Fibroblast of mammary gland (primary cell): ENCODE data around the gene MUC15.

Experiments used
- DNase-seq: peaks from one replicate; pipeline ENCODE4 v3.0.0-alpha.2; 2010; ENCODE audit warnings: low read depth
- H3K4me3 ChIP-seq: 2 replicates; pipeline ENCODE4 v1.5.1; 2011; ENCODE audit warnings: low read depth, mild to moderate bottlenecking, low read length, moderate library complexity; ENCODE audit not compliant: control insufficient read depth
- TF ChIP-seq, protein P1 (sequence below): conservative IDR thresholded peaks from 2 replicates; pipeline ENCODE4 v1.5.1; 2011; ENCODE audit warnings: low read depth, low read length, inconsistent platforms; ENCODE audit not compliant: control insufficient read depth, insufficient read depth

The MUC15 gene

DNA sequence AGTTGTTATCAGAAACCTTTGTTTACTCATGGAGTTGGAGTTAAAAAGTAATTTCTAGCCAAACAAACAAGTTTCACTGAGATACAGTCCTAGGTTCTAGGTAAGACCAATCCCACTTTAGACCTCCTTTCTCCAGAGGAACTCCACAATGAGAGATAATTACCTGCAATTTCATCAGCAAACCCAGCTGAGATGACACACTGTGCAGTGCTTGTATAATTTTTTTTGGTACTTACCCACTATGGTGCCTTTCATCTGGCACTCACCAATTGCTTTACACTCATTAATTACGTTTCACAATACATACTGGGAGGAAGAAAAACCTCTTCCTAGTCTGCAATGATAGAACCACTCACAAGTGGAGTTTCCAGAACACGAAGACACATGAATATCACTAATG, 1.8 kb upstream of the MUC15 start:
- TF ChIP-seq, protein P1, sequence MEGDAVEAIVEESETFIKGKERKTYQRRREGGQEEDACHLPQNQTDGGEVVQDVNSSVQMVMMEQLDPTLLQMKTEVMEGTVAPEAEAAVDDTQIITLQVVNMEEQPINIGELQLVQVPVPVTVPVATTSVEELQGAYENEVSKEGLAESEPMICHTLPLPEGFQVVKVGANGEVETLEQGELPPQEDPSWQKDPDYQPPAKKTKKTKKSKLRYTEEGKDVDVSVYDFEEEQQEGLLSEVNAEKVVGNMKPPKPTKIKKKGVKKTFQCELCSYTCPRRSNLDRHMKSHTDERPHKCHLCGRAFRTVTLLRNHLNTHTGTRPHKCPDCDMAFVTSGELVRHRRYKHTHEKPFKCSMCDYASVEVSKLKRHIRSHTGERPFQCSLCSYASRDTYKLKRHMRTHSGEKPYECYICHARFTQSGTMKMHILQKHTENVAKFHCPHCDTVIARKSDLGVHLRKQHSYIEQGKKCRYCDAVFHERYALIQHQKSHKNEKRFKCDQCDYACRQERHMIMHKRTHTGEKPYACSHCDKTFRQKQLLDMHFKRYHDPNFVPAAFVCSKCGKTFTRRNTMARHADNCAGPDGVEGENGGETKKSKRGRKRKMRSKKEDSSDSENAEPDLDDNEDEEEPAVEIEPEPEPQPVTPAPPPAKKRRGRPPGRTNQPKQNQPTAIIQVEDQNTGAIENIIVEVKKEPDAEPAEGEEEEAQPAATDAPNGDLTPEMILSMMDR, result no peak
- DNase-seq, result no peak

DNA sequence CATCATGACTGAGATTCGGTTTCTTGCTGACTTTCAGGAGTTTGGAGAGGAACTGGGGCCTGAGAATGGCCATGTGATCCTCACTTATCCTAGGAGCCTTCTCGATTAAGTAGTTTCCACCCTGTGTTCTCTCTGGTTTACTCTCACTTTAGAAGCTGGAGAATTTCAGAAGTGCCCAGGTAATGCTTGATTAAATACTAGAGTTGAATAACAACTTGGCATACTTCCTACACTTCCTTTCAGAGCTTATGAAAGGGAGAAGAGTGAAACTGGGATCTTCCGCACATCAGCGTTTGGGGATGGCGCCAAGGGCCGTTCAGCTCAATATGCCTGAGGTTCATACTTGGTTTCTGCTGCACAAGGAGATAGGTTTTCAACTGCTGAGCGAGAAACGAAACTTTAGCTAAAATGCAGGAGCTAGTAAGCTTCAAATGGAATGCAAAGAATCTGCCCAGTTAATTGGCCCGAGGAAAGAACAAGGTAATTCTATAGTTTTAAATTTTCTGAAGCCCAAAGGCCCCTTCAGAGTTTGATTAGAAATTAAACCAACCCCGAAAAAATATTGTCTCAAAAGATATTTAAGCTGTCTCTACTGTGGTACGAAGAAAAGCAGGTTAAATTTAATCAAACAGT, 823 bp upstream of the MUC15 start:
- H3K4me3 ChIP-seq, result no peak overlapping the region
- TF ChIP-seq, protein P1, result no peak
- no peak for DNase-seq

More for the DNA sequence above, 1.8 kb upstream of the MUC15 start:
- no peak overlapping the region for H3K4me3 ChIP-seq

DNA sequence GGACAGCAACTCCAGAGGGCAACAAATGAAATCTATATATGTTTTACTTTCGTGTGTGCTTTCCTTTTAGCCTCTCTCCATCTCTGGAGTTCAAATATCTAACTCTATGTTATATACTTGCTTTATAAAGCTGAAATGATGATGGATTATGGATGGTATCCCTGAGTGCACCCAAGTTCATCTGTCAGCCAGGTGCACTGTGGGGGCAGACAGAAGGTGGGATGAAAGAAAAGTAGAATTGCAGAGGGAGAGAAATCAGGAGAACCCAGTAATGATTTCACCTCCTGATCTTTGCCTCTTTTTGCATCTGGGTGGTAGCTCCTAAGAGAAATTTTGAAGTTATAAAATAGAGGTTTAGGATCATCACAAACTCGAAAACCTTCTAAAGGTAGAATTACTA, 2.4 kb downstream of the MUC15 start:
- DNase-seq, result no peak
- TF ChIP-seq, protein P1, result no peak
- H3K4me3 ChIP-seq, result no peak overlapping the region

DNA sequence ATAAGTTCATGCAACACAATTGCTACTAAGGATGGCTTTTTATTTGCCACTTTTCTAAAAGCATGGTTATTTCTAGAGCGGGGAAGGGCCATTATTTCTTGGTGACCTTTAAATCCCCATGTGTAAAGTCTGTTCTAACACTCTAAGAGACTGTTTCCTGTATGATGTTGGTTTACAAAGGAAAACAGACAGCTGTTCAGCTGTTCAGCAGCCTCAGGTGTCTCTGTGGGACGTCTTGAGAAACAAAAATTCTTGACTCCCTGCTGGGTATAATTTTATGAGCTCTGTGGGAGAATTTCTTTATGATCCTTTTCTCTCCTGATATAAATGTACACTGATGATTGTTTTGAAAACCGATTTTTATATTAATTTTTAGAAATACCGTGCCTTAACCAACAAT, 13.9 kb downstream of the MUC15 start:
- peak; percentile 25 for DNase-seq
- no peak overlapping the region for H3K4me3 ChIP-seq
- TF ChIP-seq, protein P1, result no peak

DNA sequence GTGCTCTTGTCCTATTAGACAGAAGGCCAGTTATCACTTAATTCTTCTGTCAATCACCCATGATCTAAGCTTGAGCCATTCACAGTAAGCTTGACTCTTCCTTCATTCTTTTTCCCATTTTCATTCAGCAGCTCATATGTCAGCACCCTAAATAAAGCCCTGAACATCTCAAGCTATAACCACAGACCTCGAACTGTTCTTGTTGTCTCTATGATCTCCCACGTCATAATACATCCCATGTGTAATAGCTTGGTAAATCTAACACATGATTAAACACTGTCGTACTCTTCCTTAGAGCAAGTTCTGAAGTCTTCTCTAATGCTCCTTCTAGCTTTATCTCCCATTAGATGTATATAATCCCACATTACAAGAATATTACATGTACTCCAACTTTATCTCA, 14.4 kb downstream of the MUC15 start:
- DNase-seq, result peak; percentile 76
- no peak overlapping the region for H3K4me3 ChIP-seq
- TF ChIP-seq, protein P1, result no peak

DNA sequence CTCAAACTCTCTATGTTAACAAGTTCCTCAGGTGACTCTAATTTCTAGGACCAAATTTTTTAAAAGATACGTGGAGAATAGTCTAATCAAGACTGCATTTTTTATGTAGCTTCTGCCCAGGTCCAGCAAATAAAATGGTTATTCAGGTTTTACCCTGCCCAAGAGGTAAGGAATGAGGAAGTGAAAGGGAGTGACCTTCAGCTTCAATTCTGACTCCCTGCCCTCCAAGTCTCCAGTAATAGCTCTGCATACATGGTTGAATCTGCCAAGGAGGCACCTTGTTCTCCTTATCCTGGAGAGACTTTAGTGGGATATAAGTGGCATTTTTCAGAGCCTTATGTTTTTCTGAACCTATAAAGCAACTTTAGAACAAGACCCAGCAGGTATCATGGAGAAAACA, 15.5 kb downstream of the MUC15 start:
- H3K4me3 ChIP-seq, result no peak overlapping the region
- TF ChIP-seq, protein P1, result no peak
- DNase-seq, result no peak

DNA sequence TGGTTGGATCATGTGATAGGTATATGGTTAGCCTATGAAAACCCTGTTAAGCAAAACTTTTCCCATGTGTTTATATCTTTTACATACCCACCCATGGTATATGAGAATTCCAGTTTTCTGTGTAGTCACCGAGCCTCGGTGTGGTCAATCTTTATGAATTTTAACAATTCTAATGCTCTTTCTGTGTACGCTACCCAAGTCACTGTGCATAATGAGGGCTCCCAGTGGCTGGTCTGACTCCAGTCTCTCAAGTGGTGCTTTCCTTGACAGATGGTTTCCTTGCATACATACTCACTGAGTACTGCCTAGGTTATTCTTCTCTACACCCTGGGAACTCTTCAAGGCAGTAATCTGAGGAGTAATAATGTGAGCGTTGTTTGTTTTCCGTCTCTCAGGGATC, 17.6 kb downstream of the MUC15 start:
- no peak for DNase-seq
- H3K4me3 ChIP-seq, result no peak overlapping the region
- TF ChIP-seq, protein P1, result no peak
